ENCODE results near the gene DFFB. TPM values are rescaled to one million over a fixed set of nuclear protein-coding genes. Genes with fewer than 3 reads are reported as not detected.

Gene DFFB
- total RNA-seq, 3 donors from 2014 or later, result 7.6 to 9.2 (median 8.4) TPM

DNA sequence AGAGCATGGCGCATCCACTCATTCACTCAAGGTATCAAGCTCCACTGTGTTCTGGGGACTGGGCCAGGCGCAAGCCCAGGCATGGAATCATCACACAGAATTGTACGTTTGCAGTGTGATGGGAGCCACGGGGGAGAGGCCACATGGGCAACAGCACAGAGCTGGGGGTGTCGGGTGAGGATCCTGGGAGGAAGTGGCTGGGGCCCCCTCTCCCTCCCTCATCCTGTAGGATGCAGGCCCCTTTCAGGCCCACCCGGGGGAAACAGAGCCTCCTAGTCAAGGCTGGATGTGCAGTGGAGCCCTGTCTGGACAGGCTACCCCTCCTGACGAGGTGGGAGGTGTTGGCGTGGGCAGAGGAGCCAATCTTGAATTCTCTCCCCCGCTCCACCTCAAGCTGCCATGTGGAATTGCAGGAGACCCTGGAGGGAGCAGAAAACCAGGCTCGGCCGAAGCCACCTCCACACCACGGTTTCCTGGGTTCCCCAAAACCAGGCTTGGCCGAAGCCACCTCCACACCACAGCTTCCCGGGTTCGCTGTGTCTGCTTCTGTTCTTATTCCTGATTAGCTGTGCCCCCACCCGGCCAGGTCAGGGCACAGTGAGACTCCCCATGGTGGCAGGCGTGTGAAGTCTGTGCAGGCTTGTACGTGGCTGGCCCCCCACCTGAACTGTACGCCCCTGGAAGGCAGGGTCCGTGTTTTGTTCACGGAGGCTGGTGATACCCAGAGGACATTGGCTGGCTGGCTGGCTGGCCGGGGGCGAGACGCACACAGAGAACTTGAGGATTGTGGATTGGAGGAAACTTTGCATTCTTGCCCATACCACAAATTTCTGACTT is 46.9 kb downstream of the DFFB start:
- ATAC-seq, result no peak
- intact Hi-C loops (cut with DNase I, micrococcal nuclease), result no loop called here
- Histone ChIP-seq H3K9me3 (no peaks in the 10 kb centered on the region), H3K36me3 (ENCODE audit: low read depth) (no peaks in the 10 kb centered on the region), H3K4me3 (no peak overlapping the region), H3K4me1 (ENCODE audit: low read depth) (peaks cover 13% of the 10 kb centered on the region)
- peak in 2 of 3 donors; percentile 22 to 48 for DNase-seq
- TF ChIP-seq, protein P1, sequence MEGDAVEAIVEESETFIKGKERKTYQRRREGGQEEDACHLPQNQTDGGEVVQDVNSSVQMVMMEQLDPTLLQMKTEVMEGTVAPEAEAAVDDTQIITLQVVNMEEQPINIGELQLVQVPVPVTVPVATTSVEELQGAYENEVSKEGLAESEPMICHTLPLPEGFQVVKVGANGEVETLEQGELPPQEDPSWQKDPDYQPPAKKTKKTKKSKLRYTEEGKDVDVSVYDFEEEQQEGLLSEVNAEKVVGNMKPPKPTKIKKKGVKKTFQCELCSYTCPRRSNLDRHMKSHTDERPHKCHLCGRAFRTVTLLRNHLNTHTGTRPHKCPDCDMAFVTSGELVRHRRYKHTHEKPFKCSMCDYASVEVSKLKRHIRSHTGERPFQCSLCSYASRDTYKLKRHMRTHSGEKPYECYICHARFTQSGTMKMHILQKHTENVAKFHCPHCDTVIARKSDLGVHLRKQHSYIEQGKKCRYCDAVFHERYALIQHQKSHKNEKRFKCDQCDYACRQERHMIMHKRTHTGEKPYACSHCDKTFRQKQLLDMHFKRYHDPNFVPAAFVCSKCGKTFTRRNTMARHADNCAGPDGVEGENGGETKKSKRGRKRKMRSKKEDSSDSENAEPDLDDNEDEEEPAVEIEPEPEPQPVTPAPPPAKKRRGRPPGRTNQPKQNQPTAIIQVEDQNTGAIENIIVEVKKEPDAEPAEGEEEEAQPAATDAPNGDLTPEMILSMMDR (IDR thresholded peaks at IDR 0.05), result no peak

DNA sequence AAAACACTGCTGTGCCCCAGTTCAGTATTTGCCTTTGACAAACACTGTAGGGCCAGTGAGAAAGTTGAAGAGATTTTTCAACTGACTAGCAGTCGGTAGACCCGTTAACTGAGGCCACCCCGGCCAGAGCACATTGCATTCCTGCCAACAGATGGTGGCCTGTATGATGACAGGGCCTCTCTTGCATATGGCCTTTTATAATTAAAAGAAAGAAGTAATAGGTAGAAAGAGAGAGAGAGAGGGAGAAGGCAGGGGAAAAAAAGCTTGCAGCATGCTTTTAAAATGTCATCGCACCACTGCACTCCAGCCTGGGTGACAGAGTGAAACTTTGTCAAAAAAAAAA is 47.5 kb downstream of the DFFB start:
- TF ChIP-seq, protein P1 (IDR thresholded peaks at IDR 0.05), result no peak
- Histone ChIP-seq H3K4me1 (ENCODE audit: low read depth) (peaks cover 8% of the 10 kb centered on the region), H3K4me3 (no peak overlapping the region), H3K36me3 (ENCODE audit: low read depth) (no peaks in the 10 kb centered on the region), H3K9me3 (no peaks in the 10 kb centered on the region)
- no peak for DNase-seq
- intact Hi-C loops (cut with DNase I, micrococcal nuclease), result no loop called here
- no peak for ATAC-seq

DNA sequence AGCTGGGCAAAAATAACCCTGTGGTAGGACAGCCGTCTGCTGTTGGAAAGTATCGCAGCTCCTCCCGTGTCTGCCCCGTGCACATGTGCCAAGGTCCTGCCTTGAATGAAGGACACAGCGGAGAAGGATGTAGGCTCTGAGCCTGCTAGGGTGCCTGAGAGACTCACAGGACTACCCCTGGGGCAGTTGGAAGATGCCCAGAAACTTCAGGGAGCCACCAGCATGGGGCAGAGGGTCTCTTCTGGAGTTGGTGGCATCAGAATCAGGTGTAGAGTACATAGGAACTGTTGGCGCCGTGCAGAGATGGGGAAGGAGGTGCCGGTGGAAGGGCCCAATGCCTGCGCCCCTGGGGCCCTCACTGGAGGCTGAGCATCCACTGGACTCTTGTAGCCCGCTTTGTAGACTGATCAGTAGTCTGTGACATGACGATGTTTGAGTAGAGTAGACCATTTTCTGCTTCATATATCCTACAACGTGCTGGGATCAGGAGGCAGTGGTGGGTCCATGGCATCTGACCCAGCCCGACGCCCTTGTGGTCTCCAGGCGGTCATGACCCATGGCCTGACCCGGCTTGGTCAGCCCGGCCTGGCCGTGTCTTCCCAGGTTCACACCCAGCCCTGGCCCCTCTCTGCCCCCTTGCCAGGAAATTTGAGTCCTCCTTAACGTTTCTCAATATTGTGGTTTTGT is 48.1 kb downstream of the DFFB start:
- TF ChIP-seq, protein P1 (IDR thresholded peaks at IDR 0.05), result no peak
- intact Hi-C loops (cut with DNase I, micrococcal nuclease), result no loop called here
- DNase-seq, result no peak
- peaks cover 8% of the 10 kb centered on the region for H3K4me1 ChIP-seq (ENCODE audit: low read depth)
- no peaks in the 10 kb centered on the region for H3K36me3 ChIP-seq (ENCODE audit: low read depth)
- no peaks in the 10 kb centered on the region for H3K9me3 ChIP-seq
- no peak for ATAC-seq
- no peak overlapping the region for H3K4me3 ChIP-seq

DNA sequence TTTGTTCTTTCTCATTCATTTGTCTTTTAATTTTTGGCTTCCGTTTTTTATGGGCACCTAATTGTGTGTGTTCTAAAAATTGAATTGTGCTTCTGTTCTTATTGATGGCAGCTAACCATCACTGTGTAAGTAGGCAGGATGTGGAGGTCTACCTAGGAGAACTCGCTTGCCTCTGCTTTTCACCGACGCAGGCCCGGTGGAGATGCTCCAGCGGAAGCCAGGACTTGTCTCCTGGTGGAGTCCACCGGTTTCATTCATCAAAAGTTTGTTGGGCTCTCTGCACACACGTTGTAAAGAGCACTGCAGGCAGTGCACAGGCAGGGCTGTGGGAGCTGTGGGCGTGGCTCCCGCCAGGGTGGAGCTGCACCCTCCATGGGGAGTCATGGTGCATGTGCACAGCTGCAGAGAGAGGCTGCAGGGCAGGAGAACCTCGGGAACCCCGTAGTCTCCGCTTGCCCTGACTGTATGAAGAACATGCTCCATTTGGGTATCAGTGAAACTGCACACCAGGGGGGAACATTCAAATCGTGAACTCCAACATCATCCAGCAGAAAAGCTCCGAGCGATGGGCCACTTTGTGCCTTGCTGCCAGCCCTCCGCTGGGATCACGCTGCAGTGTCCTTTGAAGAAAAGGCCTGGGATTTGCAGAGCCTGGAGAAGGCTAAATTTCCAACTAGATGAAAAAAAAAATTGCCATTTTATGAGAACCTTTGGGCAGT is 48.8 kb downstream of the DFFB start:
- TF ChIP-seq, protein P1 (IDR thresholded peaks at IDR 0.05), result no peak
- intact Hi-C loops (cut with DNase I, micrococcal nuclease), result no loop called here
- Histone ChIP-seq H3K9me3 (no peaks in the 10 kb centered on the region), H3K4me1 (ENCODE audit: low read depth) (peaks cover 14% of the 10 kb centered on the region), H3K36me3 (ENCODE audit: low read depth) (no peaks in the 10 kb centered on the region), H3K4me3 (no peak overlapping the region)
- no peak for ATAC-seq
- DNase-seq, result no peak

DNA sequence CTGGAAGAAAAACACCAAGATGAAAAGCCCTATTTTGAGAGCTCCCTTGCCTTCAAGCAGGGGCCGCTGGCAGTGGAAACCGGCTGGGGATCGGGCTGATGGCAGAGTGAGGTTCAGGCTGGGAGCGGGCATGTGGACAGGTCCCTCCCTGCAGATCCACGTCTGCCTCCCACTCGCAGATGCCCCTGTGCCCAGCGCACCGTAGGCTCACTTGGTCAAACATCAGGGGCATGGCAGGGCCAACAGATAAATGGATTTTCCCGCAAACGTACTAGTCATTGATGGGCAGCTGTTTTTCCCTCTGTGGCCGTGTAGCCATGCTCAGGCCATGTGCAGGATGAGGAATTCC is 49.4 kb downstream of the DFFB start:
- intact Hi-C loops (cut with DNase I, micrococcal nuclease), result no loop called here
- Histone ChIP-seq H3K4me3 (no peak overlapping the region), H3K36me3 (ENCODE audit: low read depth) (no peaks in the 10 kb centered on the region), H3K4me1 (ENCODE audit: low read depth) (peaks cover 14% of the 10 kb centered on the region), H3K9me3 (no peaks in the 10 kb centered on the region)
- ATAC-seq, result no peak
- TF ChIP-seq, protein P1 (IDR thresholded peaks at IDR 0.05), result no peak
- DNase-seq, result no peak
